Superior temporal gyrus (tissue), 1 donor: Measurements from ENCODE around the gene MTRF1L.
"Not testable (repeated sequence)": the region's sequence is repeated elsewhere in the genome, so short reads cannot be mapped to it uniquely, and the experiment has no call there.

Experiments
- DNase-seq: peaks from one replicate; pipeline ENCODE4 v3.0.0-alpha.2; 2016; ENCODE audit errors: extremely low spot score

MTRF1L gene

GRCh38 chr6:152969688-152970418 is 32.7 kb downstream of the MTRF1L start:
- no peak for DNase-seq

- DNase-seq = not testable (repeated sequence)
Observed at GRCh38 chr6:152966168-152966894, 36.2 kb downstream of the MTRF1L start.

GRCh38 chr6:152959333-152959732 is 43.2 kb downstream of the MTRF1L start:
- DNase-seq = no peak

GRCh38 chr6:152957796-152958195 is 44.7 kb downstream of the MTRF1L start:
- DNase-seq = no peak

GRCh38 chr6:152954443-152954842 is 48.1 kb downstream of the MTRF1L start:
- DNase-seq = no peak

- DNase-seq = peak; percentile 78
Observed at GRCh38 chr6:152952866-152953509, 49.5 kb downstream of the MTRF1L start.

- no peak for DNase-seq
Observed at GRCh38 chr6:152952045-152952444, 50.5 kb downstream of the MTRF1L start.

- no peak for DNase-seq
Observed at GRCh38 chr6:152950240-152950639, 52.3 kb downstream of the MTRF1L start.

- peak; percentile 85 for DNase-seq
Observed at GRCh38 chr6:152948150-152948768, 54.2 kb downstream of the MTRF1L start.

- DNase-seq = no peak
Observed at GRCh38 chr6:152946995-152947394, 55.5 kb downstream of the MTRF1L start.

GRCh38 chr6:152946484-152946883 is 56.0 kb downstream of the MTRF1L start:
- no peak for DNase-seq

- DNase-seq = no peak
Observed at GRCh38 chr6:152943260-152943897, 59.1 kb downstream of the MTRF1L start.

- no peak for DNase-seq
Observed at GRCh38 chr6:152942319-152942869, 60.1 kb downstream of the MTRF1L start.

GRCh38 chr6:152941746-152942145 is 60.8 kb downstream of the MTRF1L start:
- DNase-seq = no peak
